LoVo (cell line): ENCODE results near the gene RPL7A.
"Not testable (repeated sequence)": the region's sequence is repeated elsewhere in the genome, so short reads cannot be mapped to it uniquely, and the experiment has no call there.

ENCODE experiments used
- DNase-seq: peaks from one replicate; pipeline ENCODE4 v3.0.0-alpha.2; 2016; ENCODE audit warnings: low spot score

Gene RPL7A

GRCh38 chr9:133368249-133368881 is 20.3 kb downstream of the RPL7A start:
- DNase-seq: no peak

DNA sequence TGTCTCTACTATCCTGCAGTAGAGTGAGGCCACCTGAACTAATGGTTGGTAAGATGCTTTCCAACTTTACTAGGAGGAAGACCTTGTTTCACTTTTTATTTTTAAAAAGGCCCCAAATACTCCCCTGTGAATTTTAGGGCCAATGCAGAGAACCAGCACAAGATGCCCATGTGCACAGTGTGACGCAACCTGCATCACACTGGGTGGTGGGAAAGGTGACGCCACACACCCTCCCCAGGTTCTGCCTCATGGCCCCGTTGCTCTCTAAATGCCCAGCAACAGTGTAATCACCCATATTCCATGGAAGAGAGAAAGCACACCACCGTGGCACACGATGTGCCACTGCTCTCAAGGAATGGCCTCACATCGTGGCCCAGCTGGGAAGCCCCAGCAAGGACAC is 21.4 kb downstream of the RPL7A start:
- no peak for DNase-seq

GRCh38 chr9:133369933-133370332 is 21.9 kb downstream of the RPL7A start:
- no peak for DNase-seq

- no peak for DNase-seq
These were observed 22.7 kb downstream of the RPL7A start for GRCh38 chr9:133370685-133371084.

- DNase-seq: no peak
These were observed 23.3 kb downstream of the RPL7A start for GRCh38 chr9:133371261-133371711.

DNA sequence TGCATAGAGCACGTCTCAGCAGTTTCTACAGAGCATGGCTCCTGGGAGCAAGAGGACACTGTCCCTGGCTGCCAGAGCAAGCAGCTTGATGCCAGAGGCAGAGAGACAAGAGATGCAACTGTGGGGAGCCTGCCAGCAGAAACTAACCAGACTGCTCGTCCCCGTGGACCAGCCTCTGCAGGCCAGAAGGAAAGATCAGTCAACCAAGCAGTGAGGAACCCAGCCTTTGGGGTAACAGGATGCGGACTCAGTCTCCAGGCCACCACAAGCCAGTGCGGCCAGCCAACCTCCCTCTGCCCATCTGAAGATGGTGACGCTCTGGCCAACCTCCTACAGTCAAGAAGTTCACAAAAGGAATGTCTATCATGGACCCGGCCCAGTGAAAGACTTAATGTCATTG is 24.1 kb downstream of the RPL7A start:
- no peak for DNase-seq

- DNase-seq: no peak
These were observed 26.6 kb downstream of the RPL7A start for GRCh38 chr9:133374612-133375115.

- DNase-seq: peak; percentile 48
These were observed 27.2 kb downstream of the RPL7A start for GRCh38 chr9:133375116-133375723.

DNA sequence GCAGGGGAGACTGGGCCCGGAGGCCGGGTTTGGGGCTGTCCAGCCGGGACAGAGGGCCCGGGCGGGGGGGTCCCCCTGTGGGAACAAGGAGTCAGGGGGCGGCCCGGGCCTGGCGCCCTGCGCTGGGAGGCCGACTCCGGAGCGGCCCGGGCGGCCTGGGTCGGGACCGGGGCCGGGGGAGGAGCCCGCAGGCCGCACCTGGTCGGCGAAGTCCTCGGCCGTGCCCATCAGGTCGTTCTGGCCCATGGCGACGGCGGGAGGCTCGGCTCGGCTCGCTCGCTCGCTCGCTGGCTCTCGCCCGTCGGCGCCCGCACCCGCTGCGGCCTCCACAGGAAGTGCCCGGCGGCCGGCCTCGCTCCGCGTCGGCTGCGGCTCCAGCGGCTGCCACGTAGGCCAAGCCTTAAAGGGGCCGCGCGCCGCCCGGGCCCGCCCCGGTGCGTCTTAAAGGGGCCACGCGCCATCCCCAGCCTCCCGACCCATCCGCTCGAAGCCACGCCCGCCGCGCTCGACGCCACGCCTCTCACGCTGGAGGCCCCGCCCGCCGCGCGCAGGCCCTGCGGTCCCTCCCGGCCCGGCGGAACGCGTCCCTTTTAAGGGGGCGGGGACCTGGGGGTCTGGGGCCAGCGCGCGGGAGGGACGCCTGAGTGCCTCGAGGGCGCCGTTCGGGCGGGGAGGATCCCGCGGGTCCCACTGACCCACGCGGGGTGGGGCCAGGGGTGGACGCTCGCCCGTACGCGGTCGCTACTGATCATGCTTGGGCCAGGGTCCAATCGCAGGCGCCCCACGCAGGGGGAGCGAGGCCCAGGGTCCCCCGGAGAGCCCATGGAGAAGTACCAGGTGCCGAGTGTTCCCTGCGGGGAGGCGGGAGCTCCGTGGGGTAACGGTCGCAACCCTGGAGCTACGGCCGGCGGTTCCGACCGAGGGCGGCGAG is 28.0 kb downstream of the RPL7A start, which contains the start of the genes STKLD1 and SURF4:
Gene STKLD1, plus strand, starts transcription at position 643 of the 931 bp plus-strand sequence. Its CDS starts 108 bp downstream, at position 751.
Gene SURF4, minus strand, starts transcription at position 337 of the 931 bp plus-strand sequence. Its CDS starts 91 bp downstream, at position 246.
- DNase-seq: peak; percentile 96

GRCh38 chr9:133377280-133377679 is 29.3 kb downstream of the RPL7A start:
- DNase-seq: not testable (repeated sequence)

- no peak for DNase-seq
These were observed 29.8 kb downstream of the RPL7A start for GRCh38 chr9:133377721-133378216.

- no peak for DNase-seq
These were observed 30.5 kb downstream of the RPL7A start for GRCh38 chr9:133378408-133378962.

DNA sequence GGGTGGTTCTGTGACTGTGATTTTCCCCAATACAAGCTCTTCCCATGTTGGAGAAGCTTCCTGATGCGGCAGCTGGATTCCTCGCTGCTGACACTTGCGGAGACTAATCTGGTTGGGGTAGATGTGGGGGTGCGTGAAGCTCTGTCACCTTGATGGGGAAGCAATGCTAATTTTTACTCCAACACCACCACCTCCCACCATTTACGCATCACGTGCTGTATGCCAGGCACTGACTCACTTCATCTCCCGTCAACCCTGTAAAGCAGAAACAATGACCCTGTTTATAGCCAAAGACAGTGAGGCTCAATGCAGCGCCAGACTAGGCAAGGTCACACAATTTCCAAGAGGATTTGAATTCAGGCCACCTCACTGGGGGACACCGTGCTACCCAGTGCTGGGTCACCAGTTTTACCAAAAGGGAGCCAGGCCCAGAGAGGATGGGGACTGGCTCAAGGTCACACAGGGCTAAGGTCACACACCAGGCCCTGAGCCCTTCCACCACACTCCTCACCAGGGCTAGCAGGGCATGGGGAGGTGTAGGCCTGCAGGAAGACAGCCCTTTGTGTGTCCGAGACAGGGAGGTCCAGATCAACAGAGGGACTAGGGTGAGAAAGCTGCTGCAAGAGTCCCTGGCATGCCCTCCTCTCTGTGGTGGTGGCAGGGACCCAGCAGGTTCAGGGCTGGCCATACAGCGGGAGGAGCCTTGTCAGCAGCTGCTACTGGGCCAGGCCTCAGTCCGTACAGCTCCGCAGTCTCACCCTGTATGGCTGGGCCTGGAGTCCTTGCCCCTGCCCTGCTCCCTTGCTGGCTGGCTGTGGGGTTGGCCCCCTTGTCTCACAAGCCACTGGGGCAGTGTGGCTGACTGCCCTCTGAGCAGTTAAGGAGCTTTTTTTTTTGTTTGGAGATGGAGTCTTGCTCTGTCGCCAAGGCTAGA is 31.4 kb downstream of the RPL7A start:
- no peak for DNase-seq

- no peak for DNase-seq
These were observed 32.7 kb downstream of the RPL7A start for GRCh38 chr9:133380734-133381133.

- no peak for DNase-seq
These were observed 34.6 kb downstream of the RPL7A start for GRCh38 chr9:133382507-133383141.

GRCh38 chr9:133383438-133383837 is 35.4 kb downstream of the RPL7A start:
- DNase-seq: no peak

- DNase-seq: no peak
These were observed 36.8 kb downstream of the RPL7A start for GRCh38 chr9:133384736-133385321.

DNA sequence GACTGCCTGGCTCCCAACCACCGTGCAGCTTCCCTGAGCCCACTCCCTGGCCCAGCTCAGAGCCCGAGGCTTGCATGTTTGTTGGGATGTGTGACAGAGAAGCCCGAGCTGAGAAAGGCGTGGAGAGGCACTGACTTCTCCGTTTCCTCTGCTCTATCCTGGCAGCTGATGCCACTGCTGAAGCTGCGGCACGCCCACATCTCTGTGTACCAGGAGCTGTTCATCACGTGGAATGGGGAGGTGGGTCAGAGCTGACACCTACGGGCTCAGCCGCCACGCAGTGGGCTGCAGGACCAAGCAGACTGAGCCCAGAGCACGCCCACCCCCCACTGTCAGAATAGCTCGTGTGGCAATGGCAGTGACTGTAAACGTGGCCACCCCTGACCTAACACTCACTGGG is 37.4 kb downstream of the RPL7A start:
- no peak for DNase-seq

DNA sequence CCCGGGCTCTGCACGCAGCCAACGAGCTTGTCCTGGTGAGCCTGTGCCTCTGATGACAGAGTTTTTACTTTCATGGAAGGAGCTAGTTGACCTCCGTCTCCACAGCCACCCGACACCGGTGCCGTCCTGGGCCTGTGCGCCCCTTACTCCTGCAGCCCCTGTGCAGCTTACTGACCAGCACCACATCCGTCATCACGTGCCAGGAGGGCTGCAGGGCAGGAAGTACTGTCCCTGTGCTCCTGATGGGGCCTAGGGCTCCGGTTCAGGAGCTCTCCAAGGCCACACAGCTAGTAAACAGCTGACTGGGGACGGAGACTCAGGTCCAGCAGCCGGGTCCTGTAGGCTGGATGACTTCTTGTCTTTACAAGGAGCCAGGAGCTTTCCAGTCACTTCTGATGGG is 38.3 kb downstream of the RPL7A start:
- no peak for DNase-seq

GRCh38 chr9:133387680-133388079 is 39.7 kb downstream of the RPL7A start:
- no peak for DNase-seq
